Neural crest cell (in vitro differentiated cells): ENCODE results near the gene RNU11. TPM values are rescaled to one million over a fixed set of nuclear protein-coding genes. Genes with fewer than 3 reads are reported as not detected.
"Not testable (repeated sequence)": the region's sequence is repeated elsewhere in the genome, so short reads cannot be mapped to it uniquely, and the experiment has no call there.

Experiments used
- DNase-seq: peaks from one replicate; pipeline ENCODE4 v3.0.0; 2021; ENCODE audit warnings: low read depth, mixed read lengths, low spot score
- H3K27ac Mint-ChIP-seq: one replicate; pipeline ENCODE4 v1.8.0; 2021; ENCODE audit warnings: mild to moderate bottlenecking, mixed read lengths; ENCODE audit not compliant: unreplicated experiment
- H3K27me3 Mint-ChIP-seq: 2 replicates; pipeline ENCODE4 v1.8.0; 2021; ENCODE audit warnings: low read depth, mild to moderate bottlenecking, mixed read lengths
- H3K36me3 Mint-ChIP-seq: 2 replicates; pipeline ENCODE4 v1.8.0; 2021; ENCODE audit warnings: low read depth, mild to moderate bottlenecking, mixed read lengths
- H3K4me1 Mint-ChIP-seq: 2 replicates; pipeline ENCODE4 v1.8.0; 2021; ENCODE audit warnings: mixed read lengths
- H3K4me3 Mint-ChIP-seq: one replicate; pipeline ENCODE4 v1.8.0; 2021; ENCODE audit warnings: mild to moderate bottlenecking, mixed read lengths
- H3K9me3 Mint-ChIP-seq: 2 replicates; pipeline ENCODE4 v1.8.0; 2021; ENCODE audit warnings: mixed read lengths
- total RNA-seq: library from RNA; stranded (reverse); gene quantifications from 2 replicates; pipeline ENCODE4 v1.2.1, GENCODE V29; 2021
- TF ChIP-seq, protein P1 (sequence below): fragments of 200-600 bp; sonication (generic); conservative IDR thresholded peaks from 2 replicates; pipeline ENCODE4 v1.5.0; 2021; ENCODE audit warnings: antibody characterized with exemption, mild to moderate bottlenecking

RNU11 gene
- total RNA-seq, 1 donor from 2014 or later = not detected

DNA sequence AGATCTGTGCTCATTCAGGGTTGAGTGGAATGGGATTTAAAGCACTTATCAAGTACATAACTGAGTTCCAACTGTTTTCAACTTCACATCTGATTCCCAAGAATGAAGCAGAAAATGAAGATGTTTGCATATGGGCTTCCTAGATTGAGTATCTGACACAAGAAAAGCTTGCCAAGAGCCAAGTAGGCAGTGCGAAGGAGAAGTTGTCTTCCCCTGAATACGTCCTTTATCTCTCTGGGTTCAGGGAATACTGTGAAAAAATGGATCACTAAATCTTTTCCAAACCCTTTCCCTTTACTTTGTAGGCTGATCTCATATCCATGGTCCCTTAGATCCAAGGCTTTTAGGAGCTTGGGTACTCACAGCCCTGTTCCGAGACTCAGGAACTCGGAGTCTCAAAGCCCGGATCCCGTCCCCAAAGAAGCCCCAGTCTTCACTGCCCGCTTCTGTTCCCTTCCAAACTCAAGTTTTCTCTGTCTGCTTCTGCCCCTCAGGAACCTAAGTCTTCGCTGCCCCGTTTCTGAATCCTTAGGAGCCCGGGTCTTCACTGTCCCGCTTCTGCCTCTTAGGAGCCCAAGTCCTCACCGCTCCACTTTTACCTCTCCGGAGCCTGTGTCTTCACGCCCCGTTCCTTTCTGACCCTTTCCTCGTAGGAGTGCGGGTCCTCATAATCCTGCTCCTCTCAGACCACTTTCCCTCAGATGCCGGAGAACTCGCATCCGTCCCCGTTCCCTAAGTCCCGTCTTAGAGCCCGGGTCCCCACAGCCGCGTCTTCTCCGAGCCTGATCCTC, 6.1 kb upstream of the RNU11 start:
- H3K4me1 Mint-ChIP-seq = peaks cover 39% of the 10 kb centered on the region
- H3K9me3 Mint-ChIP-seq = no peaks in the 10 kb centered on the region
- TF ChIP-seq, protein P1, sequence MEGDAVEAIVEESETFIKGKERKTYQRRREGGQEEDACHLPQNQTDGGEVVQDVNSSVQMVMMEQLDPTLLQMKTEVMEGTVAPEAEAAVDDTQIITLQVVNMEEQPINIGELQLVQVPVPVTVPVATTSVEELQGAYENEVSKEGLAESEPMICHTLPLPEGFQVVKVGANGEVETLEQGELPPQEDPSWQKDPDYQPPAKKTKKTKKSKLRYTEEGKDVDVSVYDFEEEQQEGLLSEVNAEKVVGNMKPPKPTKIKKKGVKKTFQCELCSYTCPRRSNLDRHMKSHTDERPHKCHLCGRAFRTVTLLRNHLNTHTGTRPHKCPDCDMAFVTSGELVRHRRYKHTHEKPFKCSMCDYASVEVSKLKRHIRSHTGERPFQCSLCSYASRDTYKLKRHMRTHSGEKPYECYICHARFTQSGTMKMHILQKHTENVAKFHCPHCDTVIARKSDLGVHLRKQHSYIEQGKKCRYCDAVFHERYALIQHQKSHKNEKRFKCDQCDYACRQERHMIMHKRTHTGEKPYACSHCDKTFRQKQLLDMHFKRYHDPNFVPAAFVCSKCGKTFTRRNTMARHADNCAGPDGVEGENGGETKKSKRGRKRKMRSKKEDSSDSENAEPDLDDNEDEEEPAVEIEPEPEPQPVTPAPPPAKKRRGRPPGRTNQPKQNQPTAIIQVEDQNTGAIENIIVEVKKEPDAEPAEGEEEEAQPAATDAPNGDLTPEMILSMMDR = no peak
- H3K36me3 Mint-ChIP-seq = no peaks in the 10 kb centered on the region
- peak overlapping the region; percentile 97 for H3K4me3 Mint-ChIP-seq
- peak; percentile 6 for DNase-seq
- no peaks in the 10 kb centered on the region for H3K27me3 Mint-ChIP-seq
- H3K27ac Mint-ChIP-seq = peak overlapping the region; percentile 97

DNA sequence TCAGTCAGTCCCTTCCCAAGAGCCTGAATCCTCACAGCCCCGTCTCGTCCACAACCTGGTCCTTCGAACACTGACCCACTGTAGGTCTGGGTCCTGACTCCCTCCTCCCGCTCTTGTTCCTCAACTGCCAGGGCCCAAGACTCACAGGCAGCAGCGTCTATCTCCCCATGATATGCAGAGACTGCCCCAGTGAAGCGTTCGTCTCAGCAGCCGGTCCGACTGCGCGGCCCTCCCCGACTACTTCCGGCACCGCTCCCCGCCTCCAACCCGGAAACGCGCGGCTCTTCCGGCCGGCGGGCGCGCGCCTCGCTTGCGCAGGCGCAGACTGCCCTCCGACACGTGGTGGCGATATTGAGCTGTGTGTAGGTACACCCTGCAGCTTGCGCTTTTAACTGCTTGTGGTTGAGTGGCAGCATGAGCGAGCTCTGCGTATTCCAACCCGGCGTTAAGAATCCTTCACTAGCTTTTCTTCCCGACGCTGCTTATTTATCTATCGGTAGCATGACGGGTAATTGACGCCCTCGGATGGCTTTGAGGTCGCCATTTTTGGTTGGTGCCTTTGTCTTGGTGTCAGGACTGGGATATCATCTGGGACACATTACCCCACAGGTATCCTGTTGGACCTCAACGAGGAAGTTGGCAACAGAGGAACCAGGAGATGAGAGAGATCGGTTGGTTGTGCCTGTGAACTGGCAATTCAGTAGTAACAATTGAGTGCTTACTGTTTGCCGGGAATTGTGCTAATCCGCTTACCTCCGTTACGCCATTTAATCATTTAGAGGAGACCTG, 5.4 kb upstream of the RNU11 start, which contains the start of gene TAF12:
Gene TAF12 (minus strand): TSS at position 221 of the 789 bp plus-strand sequence. CDS start 20,986 bp downstream, outside the sequence.
- no peaks in the 10 kb centered on the region for H3K36me3 Mint-ChIP-seq
- peaks cover 42% of the 10 kb centered on the region for H3K4me1 Mint-ChIP-seq
- DNase-seq = peak; percentile 80
- H3K9me3 Mint-ChIP-seq = no peaks in the 10 kb centered on the region
- peak within 1 kb of the TSS; percentile 97 for H3K4me3 Mint-ChIP-seq
- TF ChIP-seq, protein P1 = no peak
- H3K27ac Mint-ChIP-seq = peak within 1 kb of the TSS; percentile 99
- H3K27me3 Mint-ChIP-seq = peaks cover 2% of the 10 kb centered on the region

DNA sequence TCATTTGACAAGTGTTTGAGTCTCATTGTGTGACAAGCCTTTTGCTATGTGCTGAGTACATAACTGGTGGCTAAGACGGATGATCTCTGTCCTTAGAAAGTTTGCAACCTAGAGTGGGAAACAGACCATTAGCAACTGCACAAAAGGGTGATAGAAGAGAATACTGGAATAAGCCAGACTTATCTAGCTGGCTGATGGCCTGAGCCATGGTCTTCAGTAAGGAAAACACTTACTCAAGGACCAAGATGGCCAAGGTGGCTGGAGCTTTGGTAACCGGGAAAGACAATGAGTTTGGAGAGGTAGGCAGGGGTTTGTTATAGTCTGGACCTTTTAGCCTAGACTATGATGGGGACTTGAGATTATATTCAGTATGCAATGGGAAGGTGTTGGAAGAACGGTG, 3.9 kb upstream of the RNU11 start:
- peaks cover 54% of the 10 kb centered on the region for H3K4me1 Mint-ChIP-seq
- TF ChIP-seq, protein P1 = no peak
- peaks cover 12% of the 10 kb centered on the region for H3K27me3 Mint-ChIP-seq
- no peak for DNase-seq
- no peaks in the 10 kb centered on the region for H3K9me3 Mint-ChIP-seq
- no peaks in the 10 kb centered on the region for H3K36me3 Mint-ChIP-seq
- H3K27ac Mint-ChIP-seq = no peak overlapping the region
- peak overlapping the region; percentile 97 for H3K4me3 Mint-ChIP-seq

DNA sequence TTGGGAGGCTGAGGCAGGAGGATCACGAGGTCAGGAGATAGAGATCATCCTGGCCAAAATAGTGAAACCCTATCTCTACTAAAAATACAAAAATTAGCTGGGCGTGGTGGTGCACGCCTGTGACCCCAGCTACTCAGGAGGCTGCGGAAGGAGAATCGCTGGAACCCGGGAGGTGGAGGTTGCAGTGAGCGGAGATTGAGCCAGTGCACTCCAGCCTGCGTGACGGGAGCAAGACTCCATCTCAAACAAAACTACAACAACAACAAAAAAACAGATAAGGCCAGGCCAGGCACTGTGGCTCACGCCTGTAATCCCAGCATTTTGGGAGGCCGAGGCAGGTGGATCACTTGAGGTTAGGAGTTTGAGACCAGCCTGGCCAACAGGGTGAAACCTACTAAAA, 3.0 kb upstream of the RNU11 start:
- H3K4me1 Mint-ChIP-seq = peaks cover 49% of the 10 kb centered on the region
- not testable (repeated sequence) for H3K27ac Mint-ChIP-seq, DNase-seq, H3K4me3 Mint-ChIP-seq, H3K9me3 Mint-ChIP-seq, H3K36me3 Mint-ChIP-seq
- H3K27me3 Mint-ChIP-seq = peaks cover 12% of the 10 kb centered on the region

DNA sequence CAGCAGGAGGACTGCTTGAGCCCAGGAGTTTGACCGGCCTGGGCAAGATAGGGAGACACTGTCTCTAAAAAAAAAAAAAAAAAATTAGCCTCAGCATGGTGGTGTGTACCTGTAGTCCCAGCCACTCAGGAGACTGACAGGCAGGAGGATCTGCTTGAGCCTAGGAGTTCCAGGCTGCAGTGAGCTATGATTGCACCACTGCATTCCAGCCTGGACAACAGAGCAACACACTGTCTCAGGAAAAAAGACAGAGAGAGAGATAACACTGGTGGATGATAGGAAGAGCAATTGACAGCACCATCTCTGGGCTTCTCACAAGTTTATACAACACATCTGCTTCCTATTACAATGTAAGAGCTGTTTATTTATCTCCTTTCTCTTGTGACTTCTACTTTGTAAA, 2.4 kb upstream of the RNU11 start:
- DNase-seq = no peak
- TF ChIP-seq, protein P1 = no peak
- no peaks in the 10 kb centered on the region for H3K36me3 Mint-ChIP-seq
- no peak overlapping the region for H3K27ac Mint-ChIP-seq
- H3K27me3 Mint-ChIP-seq = peaks cover 12% of the 10 kb centered on the region
- peak overlapping the region; percentile 1 for H3K4me3 Mint-ChIP-seq
- H3K9me3 Mint-ChIP-seq = no peaks in the 10 kb centered on the region
- peaks cover 46% of the 10 kb centered on the region for H3K4me1 Mint-ChIP-seq
